H9 (cell line): ENCODE measurements around the gene NR2F1-AS1. TPM values are rescaled to one million over a fixed set of nuclear protein-coding genes. Genes with fewer than 3 reads are reported as not detected.
"Not testable (repeated sequence)": the region's sequence is repeated elsewhere in the genome, so short reads cannot be mapped to it uniquely, and the experiment has no call there.

Experiments used
- DNase-seq: peaks from one replicate; pipeline ENCODE4 v3.0.0-alpha.2; 2017
- H2AFZ ChIP-seq: one replicate; pipeline ENCODE4 v1.6.1; 2013; ENCODE audit warnings: mild to moderate bottlenecking, low read length, control low read depth, moderate library complexity
- H2AK5ac ChIP-seq: 2 replicates; pipeline ENCODE4 v1.6.1; 2013; ENCODE audit warnings: low read length, control low read depth, mixed read lengths; ENCODE audit not compliant: insufficient read length
- H2BK120ac ChIP-seq: one replicate; pipeline ENCODE4 v1.6.1; 2013; ENCODE audit warnings: low read depth, mild to moderate bottlenecking, low read length, control low read depth, inconsistent platforms; ENCODE audit not compliant: poor library complexity, severe bottlenecking
- H2BK12ac ChIP-seq: 2 replicates; pipeline ENCODE4 v1.6.1; 2013; ENCODE audit warnings: low read length, control low read depth, mixed read lengths, low read depth; ENCODE audit not compliant: insufficient read length
- H2BK15ac ChIP-seq: 2 replicates; pipeline ENCODE4 v1.6.1; 2013; ENCODE audit warnings: low read depth, low read length, control low read depth
- H2BK20ac ChIP-seq: one replicate; pipeline ENCODE4 v1.6.1; 2013; ENCODE audit warnings: low read depth, mild to moderate bottlenecking, low read length, control low read depth, inconsistent platforms; ENCODE audit not compliant: poor library complexity, severe bottlenecking
- H2BK5ac ChIP-seq: 2 replicates; pipeline ENCODE4 v1.6.1; 2013; ENCODE audit warnings: low read length, control low read depth, mixed read lengths; ENCODE audit not compliant: insufficient read length
- H3K14ac ChIP-seq: 2 replicates; pipeline ENCODE4 v1.6.1; 2013; ENCODE audit warnings: low read length, control low read depth; ENCODE audit not compliant: insufficient read depth
- H3K18ac ChIP-seq: 2 replicates; pipeline ENCODE4 v1.6.1; 2013; ENCODE audit warnings: low read depth, mild to moderate bottlenecking, mixed read lengths, low read length, control low read depth; ENCODE audit not compliant: insufficient read length
- H3K23ac ChIP-seq: 2 replicates; pipeline ENCODE4 v1.6.1; 2013; ENCODE audit warnings: low read length, control low read depth, mixed read lengths, low read depth; ENCODE audit not compliant: insufficient read length
- H3K23me2 ChIP-seq: 2 replicates; pipeline ENCODE4 v1.6.1; 2013; ENCODE audit warnings: low read depth, mild to moderate bottlenecking, mixed read lengths, low read length, control low read depth; ENCODE audit not compliant: insufficient read length, poor library complexity, severe bottlenecking
- H3K27ac ChIP-seq: 2 replicates; pipeline ENCODE4 v1.5.1; 2013; ENCODE audit warnings: low read length, control low read depth, mixed read lengths, low read depth; ENCODE audit not compliant: insufficient read length
- H3K27me3 ChIP-seq: 2 replicates; pipeline ENCODE4 v1.6.1; 2013; ENCODE audit warnings: low read length, control low read depth, inconsistent platforms; ENCODE audit not compliant: insufficient read depth
- H3K4ac ChIP-seq: 2 replicates; pipeline ENCODE4 v1.6.1; 2013; ENCODE audit warnings: low read depth, mild to moderate bottlenecking, control low read depth, inconsistent platforms, low read length, moderate library complexity
- H3K4me1 ChIP-seq: 2 replicates; pipeline ENCODE4 v1.6.1; 2013; ENCODE audit warnings: low read length, control low read depth, inconsistent platforms; ENCODE audit not compliant: insufficient read depth
- H3K4me2 ChIP-seq: 2 replicates; pipeline ENCODE4 v1.6.1; 2013; ENCODE audit warnings: low read length, control low read depth, mixed read lengths; ENCODE audit not compliant: insufficient read length, insufficient read depth
- H3K56ac ChIP-seq: 2 replicates; pipeline ENCODE4 v1.6.1; 2013; ENCODE audit warnings: low read depth, mild to moderate bottlenecking, mixed read lengths, low read length, control low read depth; ENCODE audit not compliant: insufficient read length
- H3K79me1 ChIP-seq: 2 replicates; pipeline ENCODE4 v1.6.1; 2013; ENCODE audit warnings: low read depth, mild to moderate bottlenecking, moderate library complexity, low read length, control low read depth, inconsistent platforms; ENCODE audit not compliant: insufficient read depth, poor library complexity, severe bottlenecking
- H3K79me2 ChIP-seq: 2 replicates; pipeline ENCODE4 v1.6.1; 2013; ENCODE audit warnings: low read length, control low read depth, inconsistent platforms; ENCODE audit not compliant: insufficient read depth
- H3K9ac ChIP-seq: 2 replicates; pipeline ENCODE4 v1.6.1; 2013; ENCODE audit warnings: low read length, control low read depth, mixed read lengths; ENCODE audit not compliant: insufficient read length; ENCODE audit errors: extremely low read depth
- H3K9me3 ChIP-seq: one replicate; pipeline ENCODE4 v1.6.1; 2013; ENCODE audit warnings: low read depth, low read length, inconsistent platforms; ENCODE audit not compliant: control insufficient read depth
- H3T11ph ChIP-seq: one replicate; pipeline ENCODE4 v1.6.1; 2013; ENCODE audit warnings: mild to moderate bottlenecking, low read length, control low read depth, inconsistent platforms
- H4K20me1 ChIP-seq: one replicate; pipeline ENCODE4 v1.6.1; 2013; ENCODE audit not compliant: control insufficient read depth, insufficient read length, insufficient read depth
- H4K5ac ChIP-seq: 2 replicates; pipeline ENCODE4 v1.6.1; 2013; ENCODE audit warnings: low read depth, mild to moderate bottlenecking, mixed read lengths, low read length, control low read depth; ENCODE audit not compliant: insufficient read length
- H4K8ac ChIP-seq: replicated peaks from 2 replicates; pipeline ENCODE4 v1.6.1; 2013; ENCODE audit warnings: low read length, control low read depth, mixed read lengths, low read depth; ENCODE audit not compliant: insufficient read length
- H4K91ac ChIP-seq: 2 replicates; pipeline ENCODE4 v1.6.1; 2013; ENCODE audit warnings: low read depth, mild to moderate bottlenecking, moderate library complexity, mixed read lengths, low read length, control low read depth; ENCODE audit not compliant: insufficient read length
- H3K27ac Mint-ChIP-seq, 3 experiments: 2 replicates in 2 of 3; 3 replicates in 1 of 3; pipeline ENCODE4 v1.8.0; 2020 to 2021; ENCODE audit warnings: mixed read lengths in 3 of 3, mild to moderate bottlenecking in 1 of 3, moderate library complexity in 1 of 3
- H3K27me3 Mint-ChIP-seq: 2 replicates; pipeline ENCODE4 v1.8.0; 2021; ENCODE audit warnings: low read depth, mild to moderate bottlenecking, moderate library complexity, mixed read lengths
- H3K36me3 Mint-ChIP-seq, 3 experiments: 2 replicates in 2 of 3; 3 replicates in 1 of 3; pipeline ENCODE4 v1.8.0; 2020 to 2021; ENCODE audit warnings: low read depth in 3 of 3, mixed read lengths in 3 of 3; ENCODE audit not compliant: insufficient read depth in 1 of 3
- H3K4me1 Mint-ChIP-seq, 2 experiments: 2 replicates each; pipeline ENCODE4 v1.8.0; 2020; ENCODE audit warnings: mixed read lengths in 2 of 2
- H3K4me3 Mint-ChIP-seq, 2 experiments: 2 replicates in 1 of 2; 3 replicates in 1 of 2; pipeline ENCODE4 v1.8.0; 2020 to 2021; ENCODE audit warnings: mild to moderate bottlenecking in 2 of 2, mixed read lengths in 2 of 2, moderate library complexity in 1 of 2
- H3K9me3 Mint-ChIP-seq, 2 experiments: 2 replicates in 1 of 2; 3 replicates in 1 of 2; pipeline ENCODE4 v1.8.0; 2020; ENCODE audit warnings: mild to moderate bottlenecking in 2 of 2, mixed read lengths in 2 of 2, moderate library complexity in 1 of 2
- CTCF ChIP-seq: fragments of 200-600 bp; sonication (generic); conservative IDR thresholded peaks from 3 replicates; pipeline ENCODE4 v1.8.0; 2021; ENCODE audit warnings: antibody characterized with exemption, mild to moderate bottlenecking
- WGBS: extraction: QIAGEN DNeasy Blood & Tissue Kit; methylation state at CpG from one replicate; pipeline ENCODE4 v1.1.7; 2013; ENCODE audit warnings: missing lambda C conversion rate, low lambda C conversion rate, mixed read lengths; ENCODE audit not compliant: insufficient read length; ENCODE audit errors: extremely low coverage; 5-methylcytosine and 5-hydroxymethylcytosine counted together
- total RNA-seq: library from RNA; stranded (reverse); gene quantifications from 2 replicates; pipeline ENCODE4 v1.2.1, GENCODE V29; 2021

The NR2F1-AS1 gene
- total RNA-seq, 1 experiment from 2014 or later, result 1.9 TPM

DNA sequence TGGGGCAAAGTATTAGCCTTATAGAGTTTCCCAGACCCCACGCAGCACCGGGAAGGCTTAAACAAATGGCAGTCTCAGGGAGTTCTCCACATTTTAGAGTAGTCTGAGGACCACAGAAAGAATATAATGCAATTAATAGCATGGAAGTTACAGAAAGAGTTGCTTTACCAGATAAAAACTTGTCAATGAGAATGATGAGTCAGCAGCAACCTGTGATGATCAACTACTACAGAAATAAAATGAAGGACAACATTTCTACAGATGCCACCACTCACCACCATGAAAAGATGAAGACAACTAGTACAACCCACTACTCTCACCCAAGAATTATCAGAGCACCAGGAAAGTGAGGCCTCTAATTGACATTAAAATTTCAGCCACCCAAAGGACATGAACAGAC lies 120.7 kb downstream of the NR2F1-AS1 start:
- H3K79me2 ChIP-seq, result no peaks in the 10 kb centered on the region
- H2BK15ac ChIP-seq, result no peak overlapping the region
- no peak overlapping the region for H2BK5ac ChIP-seq
- no peak overlapping the region for H3K4me2 ChIP-seq
- Mint-ChIP-seq H3K4me1 (peaks cover 9 to 10% of the 10 kb centered on the region in 2 experiments), H3K4me3 (no peak overlapping the region), H3K36me3 (peaks cover 29 to 42% (median 33%) of the 10 kb centered on the region in 3 experiments), H3K9me3 (peaks cover 45 to 48% of the 10 kb centered on the region in 2 experiments), H3K27me3 (no peaks in the 10 kb centered on the region; the same call in 1 of the 2 replicates), H3K27ac (no peak overlapping the region)
- H2BK120ac ChIP-seq, result no peak overlapping the region
- H2AK5ac ChIP-seq, result no peak overlapping the region
- no peak overlapping the region for H3K27ac ChIP-seq
- no peak for DNase-seq
- H3K4ac ChIP-seq, result no peak overlapping the region
- peaks cover 3% of the 10 kb centered on the region; the same call in 1 of the 2 replicates for H3K4me1 ChIP-seq
- no peaks in the 10 kb centered on the region for H4K20me1 ChIP-seq
- no peak for TF ChIP-seq CTCF
- no peaks in the 10 kb centered on the region for H3K9me3 ChIP-seq
- H3K23me2 ChIP-seq, result no peaks in the 10 kb centered on the region
- no peak overlapping the region for H4K91ac ChIP-seq
- H3K14ac ChIP-seq, result no peak overlapping the region
- no peaks in the 10 kb centered on the region for H3K79me1 ChIP-seq
- H4K5ac ChIP-seq, result no peak overlapping the region
- no peak overlapping the region for H2BK12ac ChIP-seq
- no peak overlapping the region for H3T11ph ChIP-seq
- no peak overlapping the region for H3K56ac ChIP-seq
- no peak overlapping the region for H3K23ac ChIP-seq
- no peaks in the 10 kb centered on the region for H3K27me3 ChIP-seq
- H3K9ac ChIP-seq, result no peak overlapping the region
- H2BK20ac ChIP-seq, result no peak overlapping the region
- no peak overlapping the region for H2AFZ ChIP-seq
- no peak overlapping the region for H3K18ac ChIP-seq
- WGBS, result no CpG with 5 or more reads among the region's 2 CpGs
- H4K8ac ChIP-seq, result no peak overlapping the region

DNA sequence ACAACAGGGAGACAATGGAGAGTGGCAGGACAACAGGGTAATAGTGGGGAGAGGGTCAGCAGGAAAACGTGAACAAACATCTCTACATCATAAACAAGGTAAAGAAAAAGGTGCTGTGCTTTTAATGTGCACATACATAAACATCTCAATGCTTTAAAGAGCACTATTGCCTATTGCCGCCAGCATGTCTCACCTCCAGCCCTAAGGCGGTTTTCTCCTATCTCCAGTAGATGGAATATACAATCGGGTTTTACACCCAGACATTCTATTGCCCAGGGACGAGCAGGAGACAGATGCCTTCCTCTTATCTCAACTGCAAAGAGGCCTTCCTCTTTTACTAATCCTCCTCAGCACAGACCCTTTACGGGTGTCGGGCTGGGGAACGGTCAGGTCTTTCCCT lies 124.2 kb downstream of the NR2F1-AS1 start:
- not testable (repeated sequence) for H3K56ac ChIP-seq, H3K23ac ChIP-seq, H3K27me3 ChIP-seq, H4K5ac ChIP-seq, H2BK5ac ChIP-seq, H3T11ph ChIP-seq, H3K4me1 ChIP-seq, H3K9ac ChIP-seq, H3K27me3 Mint-ChIP-seq, H2BK120ac ChIP-seq, H2BK20ac ChIP-seq, H3K4ac ChIP-seq, H3K79me2 ChIP-seq, H2BK15ac ChIP-seq, H3K27ac Mint-ChIP-seq, H3K27ac ChIP-seq, H4K91ac ChIP-seq, H3K4me2 ChIP-seq, H3K9me3 ChIP-seq, DNase-seq, H4K20me1 ChIP-seq, H4K8ac ChIP-seq, H3K18ac ChIP-seq, H2AFZ ChIP-seq, H3K79me1 ChIP-seq, H3K14ac ChIP-seq, H3K23me2 ChIP-seq, H2BK12ac ChIP-seq, H3K4me3 Mint-ChIP-seq, H2AK5ac ChIP-seq
- peaks cover 12 to 14% of the 10 kb centered on the region in 2 experiments for H3K4me1 Mint-ChIP-seq
- H3K36me3 Mint-ChIP-seq, result peaks cover 8 to 12% (median 11%) of the 10 kb centered on the region in 3 experiments
- no CpG with 5 or more reads among the region's 8 CpGs for WGBS
- peaks cover 14 to 16% of the 10 kb centered on the region in 2 experiments for H3K9me3 Mint-ChIP-seq
